ENCODE measurements around the gene C6orf120. TPM values are rescaled to one million over a fixed set of nuclear protein-coding genes. Genes with fewer than 3 reads are reported as not detected.

The C6orf120 gene
- total and polyA plus RNA-seq, 2 of the 13 experiments (the other 11 are each of a cell fraction or from before 2014, with no cell fraction given), result 21.7 to 29.9 TPM

DNA sequence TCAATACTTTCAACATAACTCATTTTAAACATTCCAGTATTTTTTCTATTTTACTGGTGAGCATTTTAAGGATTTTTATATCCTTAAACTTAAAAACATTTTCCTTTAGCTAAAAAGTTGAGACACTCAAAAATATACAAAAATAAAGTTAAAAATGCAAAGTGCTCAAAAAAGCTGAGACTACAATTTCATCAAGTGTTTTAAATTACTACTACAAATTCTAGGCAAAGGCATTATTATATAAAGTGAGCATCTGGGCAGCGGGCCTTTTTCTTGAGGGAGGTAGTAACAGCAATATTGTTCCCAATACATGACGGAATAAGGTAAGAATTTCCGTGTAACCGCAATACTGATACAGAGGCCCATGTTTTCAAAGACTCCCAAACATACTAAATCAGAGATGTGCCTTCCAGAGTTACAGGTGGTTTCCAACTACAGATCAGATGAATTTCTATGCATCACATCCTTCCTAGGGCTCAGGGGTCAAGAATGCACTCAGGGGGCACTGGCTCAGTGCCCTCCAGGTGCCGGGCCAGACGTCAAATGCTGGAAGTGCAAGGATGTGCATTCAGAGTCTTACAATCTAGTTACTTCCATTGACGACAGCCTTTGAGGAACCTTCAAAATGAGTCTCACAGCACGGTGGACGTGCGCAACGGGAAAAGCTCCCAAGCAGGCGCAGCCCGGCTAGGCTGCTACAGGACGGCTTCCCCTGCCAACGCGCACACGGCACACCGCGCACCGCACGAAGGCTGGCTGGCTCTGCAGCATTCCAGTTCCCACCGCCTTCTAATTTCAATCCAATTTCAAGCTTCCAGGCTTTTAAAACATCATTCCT, 20.7 kb downstream of the C6orf120 start (continued):
- TF ChIP-seq ZNF138 (CRISPR knock-in tag; IDR thresholded peaks at IDR 0.05; ENCODE audit: low read depth) (no peak), ZNF256 (CRISPR knock-in tag; conservative IDR thresholded peaks at IDR 0.05) (no peak; the same call in 1 of the 2 replicates), WIZ (CRISPR knock-in tag; IDR thresholded peaks at IDR 0.05) (no peak), YEATS4 (CRISPR knock-in tag; IDR thresholded peaks at IDR 0.05; ENCODE audit: borderline replicate concordance) (no peak), ZFAT (CRISPR knock-in tag; conservative IDR thresholded peaks at IDR 0.05) (no peak), ZBTB7A (CRISPR knock-in tag; IDR thresholded peaks at IDR 0.05) (no peak), CEBPB (IDR thresholded peaks at IDR 0.05; ENCODE audit: borderline replicate concordance, low read depth, low read length) (no peak), PHF21A (CRISPR knock-in tag; IDR thresholded peaks at IDR 0.05) (0 out of 2 replicates have a peak, but pooled peaks have one; percentile 10), ZNF841 (CRISPR knock-in tag; IDR thresholded peaks at IDR 0.05; ENCODE audit: borderline replicate concordance) (no peak), CBX5 (CRISPR knock-in tag; IDR thresholded peaks at IDR 0.05; ENCODE audit: borderline replicate concordance) (no peak), ZNF441 (CRISPR knock-in tag; IDR thresholded peaks at IDR 0.05; ENCODE audit: borderline replicate concordance) (0 out of 2 replicates have a peak, but pooled peaks have one; percentile 22), SNRNP70 (IDR thresholded peaks at IDR 0.05; ENCODE audit: low read depth, low read length) (no peak)
- TF ChIP-seq, protein P1, sequence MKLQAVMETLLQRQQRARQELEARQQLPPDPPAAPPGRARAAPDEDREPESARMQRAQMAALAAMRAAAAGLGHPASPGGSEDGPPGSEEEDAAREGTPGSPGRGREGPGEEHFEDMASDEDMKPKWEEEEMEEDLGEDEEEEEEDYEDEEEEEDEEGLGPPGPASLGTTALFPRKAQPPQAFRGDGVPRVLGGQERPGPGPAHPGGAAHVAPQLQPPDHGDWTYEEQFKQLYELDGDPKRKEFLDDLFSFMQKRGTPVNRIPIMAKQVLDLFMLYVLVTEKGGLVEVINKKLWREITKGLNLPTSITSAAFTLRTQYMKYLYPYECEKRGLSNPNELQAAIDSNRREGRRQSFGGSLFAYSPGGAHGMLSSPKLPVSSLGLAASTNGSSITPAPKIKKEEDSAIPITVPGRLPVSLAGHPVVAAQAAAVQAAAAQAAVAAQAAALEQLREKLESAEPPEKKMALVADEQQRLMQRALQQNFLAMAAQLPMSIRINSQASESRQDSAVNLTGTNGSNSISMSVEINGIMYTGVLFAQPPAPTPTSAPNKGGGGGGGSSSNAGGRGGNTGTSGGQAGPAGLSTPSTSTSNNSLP (IDR thresholded peaks at IDR 0.05; ENCODE audit: low read depth, low read length), result no peak
- TF ChIP-seq, protein P2, sequence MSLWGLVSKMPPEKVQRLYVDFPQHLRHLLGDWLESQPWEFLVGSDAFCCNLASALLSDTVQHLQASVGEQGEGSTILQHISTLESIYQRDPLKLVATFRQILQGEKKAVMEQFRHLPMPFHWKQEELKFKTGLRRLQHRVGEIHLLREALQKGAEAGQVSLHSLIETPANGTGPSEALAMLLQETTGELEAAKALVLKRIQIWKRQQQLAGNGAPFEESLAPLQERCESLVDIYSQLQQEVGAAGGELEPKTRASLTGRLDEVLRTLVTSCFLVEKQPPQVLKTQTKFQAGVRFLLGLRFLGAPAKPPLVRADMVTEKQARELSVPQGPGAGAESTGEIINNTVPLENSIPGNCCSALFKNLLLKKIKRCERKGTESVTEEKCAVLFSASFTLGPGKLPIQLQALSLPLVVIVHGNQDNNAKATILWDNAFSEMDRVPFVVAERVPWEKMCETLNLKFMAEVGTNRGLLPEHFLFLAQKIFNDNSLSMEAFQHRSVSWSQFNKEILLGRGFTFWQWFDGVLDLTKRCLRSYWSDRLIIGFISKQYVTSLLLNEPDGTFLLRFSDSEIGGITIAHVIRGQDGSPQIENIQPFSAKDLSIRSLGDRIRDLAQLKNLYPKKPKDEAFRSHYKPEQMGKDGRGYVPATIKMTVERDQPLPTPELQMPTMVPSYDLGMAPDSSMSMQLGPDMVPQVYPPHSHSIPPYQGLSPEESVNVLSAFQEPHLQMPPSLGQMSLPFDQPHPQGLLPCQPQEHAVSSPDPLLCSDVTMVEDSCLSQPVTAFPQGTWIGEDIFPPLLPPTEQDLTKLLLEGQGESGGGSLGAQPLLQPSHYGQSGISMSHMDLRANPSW (CRISPR knock-in tag; IDR thresholded peaks at IDR 0.05; ENCODE audit: borderline replicate concordance), result no peak
- TF ChIP-seq, protein P3, sequence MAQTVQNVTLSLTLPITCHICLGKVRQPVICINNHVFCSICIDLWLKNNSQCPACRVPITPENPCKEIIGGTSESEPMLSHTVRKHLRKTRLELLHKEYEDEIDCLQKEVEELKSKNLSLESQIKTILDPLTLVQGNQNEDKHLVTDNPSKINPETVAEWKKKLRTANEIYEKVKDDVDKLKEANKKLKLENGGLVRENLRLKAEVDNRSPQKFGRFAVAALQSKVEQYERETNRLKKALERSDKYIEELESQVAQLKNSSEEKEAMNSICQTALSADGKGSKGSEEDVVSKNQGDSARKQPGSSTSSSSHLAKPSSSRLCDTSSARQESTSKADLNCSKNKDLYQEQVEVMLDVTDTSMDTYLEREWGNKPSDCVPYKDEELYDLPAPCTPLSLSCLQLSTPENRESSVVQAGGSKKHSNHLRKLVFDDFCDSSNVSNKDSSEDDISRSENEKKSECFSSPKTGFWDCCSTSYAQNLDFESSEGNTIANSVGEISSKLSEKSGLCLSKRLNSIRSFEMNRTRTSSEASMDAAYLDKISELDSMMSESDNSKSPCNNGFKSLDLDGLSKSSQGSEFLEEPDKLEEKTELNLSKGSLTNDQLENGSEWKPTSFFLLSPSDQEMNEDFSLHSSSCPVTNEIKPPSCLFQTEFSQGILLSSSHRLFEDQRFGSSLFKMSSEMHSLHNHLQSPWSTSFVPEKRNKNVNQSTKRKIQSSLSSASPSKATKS (CRISPR knock-in tag; IDR thresholded peaks at IDR 0.05), result no peak
- TF ChIP-seq, protein P4, sequence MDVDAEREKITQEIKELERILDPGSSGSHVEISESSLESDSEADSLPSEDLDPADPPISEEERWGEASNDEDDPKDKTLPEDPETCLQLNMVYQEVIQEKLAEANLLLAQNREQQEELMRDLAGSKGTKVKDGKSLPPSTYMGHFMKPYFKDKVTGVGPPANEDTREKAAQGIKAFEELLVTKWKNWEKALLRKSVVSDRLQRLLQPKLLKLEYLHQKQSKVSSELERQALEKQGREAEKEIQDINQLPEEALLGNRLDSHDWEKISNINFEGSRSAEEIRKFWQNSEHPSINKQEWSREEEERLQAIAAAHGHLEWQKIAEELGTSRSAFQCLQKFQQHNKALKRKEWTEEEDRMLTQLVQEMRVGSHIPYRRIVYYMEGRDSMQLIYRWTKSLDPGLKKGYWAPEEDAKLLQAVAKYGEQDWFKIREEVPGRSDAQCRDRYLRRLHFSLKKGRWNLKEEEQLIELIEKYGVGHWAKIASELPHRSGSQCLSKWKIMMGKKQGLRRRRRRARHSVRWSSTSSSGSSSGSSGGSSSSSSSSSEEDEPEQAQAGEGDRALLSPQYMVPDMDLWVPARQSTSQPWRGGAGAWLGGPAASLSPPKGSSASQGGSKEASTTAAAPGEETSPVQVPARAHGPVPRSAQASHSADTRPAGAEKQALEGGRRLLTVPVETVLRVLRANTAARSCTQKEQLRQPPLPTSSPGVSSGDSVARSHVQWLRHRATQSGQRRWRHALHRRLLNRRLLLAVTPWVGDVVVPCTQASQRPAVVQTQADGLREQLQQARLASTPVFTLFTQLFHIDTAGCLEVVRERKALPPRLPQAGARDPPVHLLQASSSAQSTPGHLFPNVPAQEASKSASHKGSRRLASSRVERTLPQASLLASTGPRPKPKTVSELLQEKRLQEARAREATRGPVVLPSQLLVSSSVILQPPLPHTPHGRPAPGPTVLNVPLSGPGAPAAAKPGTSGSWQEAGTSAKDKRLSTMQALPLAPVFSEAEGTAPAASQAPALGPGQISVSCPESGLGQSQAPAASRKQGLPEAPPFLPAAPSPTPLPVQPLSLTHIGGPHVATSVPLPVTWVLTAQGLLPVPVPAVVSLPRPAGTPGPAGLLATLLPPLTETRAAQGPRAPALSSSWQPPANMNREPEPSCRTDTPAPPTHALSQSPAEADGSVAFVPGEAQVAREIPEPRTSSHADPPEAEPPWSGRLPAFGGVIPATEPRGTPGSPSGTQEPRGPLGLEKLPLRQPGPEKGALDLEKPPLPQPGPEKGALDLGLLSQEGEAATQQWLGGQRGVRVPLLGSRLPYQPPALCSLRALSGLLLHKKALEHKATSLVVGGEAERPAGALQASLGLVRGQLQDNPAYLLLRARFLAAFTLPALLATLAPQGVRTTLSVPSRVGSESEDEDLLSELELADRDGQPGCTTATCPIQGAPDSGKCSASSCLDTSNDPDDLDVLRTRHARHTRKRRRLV (CRISPR knock-in tag; IDR thresholded peaks at IDR 0.05), result 0 out of 2 replicates have a peak, but pooled peaks have one; percentile 67
